ENCODE results near the gene ATP2B2.

ATP2B2 gene

DNA sequence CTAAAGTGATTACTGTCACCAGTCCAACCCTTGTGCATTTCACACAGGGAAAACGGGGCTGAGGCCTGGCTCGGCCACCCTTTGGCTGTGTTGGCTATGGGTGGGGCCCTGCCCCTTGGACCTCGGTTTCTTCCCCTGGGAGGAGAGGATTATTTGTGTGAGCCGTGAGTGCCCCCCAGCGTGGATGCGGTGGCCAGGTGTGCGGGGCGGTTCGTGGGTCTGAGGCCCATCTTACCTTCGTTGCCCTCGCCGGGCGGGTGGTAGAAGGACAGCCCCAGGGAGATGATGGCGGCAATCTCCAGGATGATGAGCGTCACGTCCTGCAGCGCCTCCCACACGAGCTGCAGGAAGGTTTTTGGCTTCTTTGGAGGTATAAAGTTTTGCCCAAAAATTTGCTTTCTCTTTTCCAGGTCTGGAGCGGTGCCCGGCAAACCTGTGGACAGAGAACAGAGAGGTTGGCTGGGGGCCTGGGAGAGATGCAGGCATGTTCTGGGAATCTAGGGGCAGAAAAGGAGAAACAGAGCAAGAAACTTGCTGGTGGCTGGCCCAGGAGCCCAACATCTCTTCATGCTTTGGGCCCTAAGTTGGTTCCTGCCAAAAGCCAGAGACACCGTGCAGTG lies 94.9 kb downstream of the ATP2B2 start:
- H3K27me3 ChIP-seq: no peaks in the 10 kb centered on the region
- H3K4me1 ChIP-seq: no peaks in the 10 kb centered on the region
- H3K9me3 ChIP-seq: no peaks in the 10 kb centered on the region

DNA sequence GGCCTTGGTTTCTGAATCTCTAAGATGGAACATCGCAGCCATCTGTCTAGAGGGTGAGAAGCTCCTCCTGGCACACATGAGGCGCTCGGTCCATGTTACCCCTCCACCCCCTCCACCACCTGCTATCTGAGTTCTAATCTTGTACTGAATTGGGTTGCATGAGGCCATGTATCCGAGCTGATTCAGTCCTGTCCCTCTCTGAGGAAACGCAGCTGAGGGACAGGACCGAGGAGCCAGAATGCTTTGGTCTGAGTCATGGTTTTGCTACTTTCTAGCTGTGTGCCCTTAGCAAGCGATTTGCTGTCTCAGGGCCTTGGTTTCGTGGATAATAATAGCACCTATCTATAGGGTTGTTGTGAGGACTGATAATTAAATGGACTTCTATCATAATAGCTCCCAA lies 96.7 kb downstream of the ATP2B2 start:
- TF ChIP-seq, protein P1, sequence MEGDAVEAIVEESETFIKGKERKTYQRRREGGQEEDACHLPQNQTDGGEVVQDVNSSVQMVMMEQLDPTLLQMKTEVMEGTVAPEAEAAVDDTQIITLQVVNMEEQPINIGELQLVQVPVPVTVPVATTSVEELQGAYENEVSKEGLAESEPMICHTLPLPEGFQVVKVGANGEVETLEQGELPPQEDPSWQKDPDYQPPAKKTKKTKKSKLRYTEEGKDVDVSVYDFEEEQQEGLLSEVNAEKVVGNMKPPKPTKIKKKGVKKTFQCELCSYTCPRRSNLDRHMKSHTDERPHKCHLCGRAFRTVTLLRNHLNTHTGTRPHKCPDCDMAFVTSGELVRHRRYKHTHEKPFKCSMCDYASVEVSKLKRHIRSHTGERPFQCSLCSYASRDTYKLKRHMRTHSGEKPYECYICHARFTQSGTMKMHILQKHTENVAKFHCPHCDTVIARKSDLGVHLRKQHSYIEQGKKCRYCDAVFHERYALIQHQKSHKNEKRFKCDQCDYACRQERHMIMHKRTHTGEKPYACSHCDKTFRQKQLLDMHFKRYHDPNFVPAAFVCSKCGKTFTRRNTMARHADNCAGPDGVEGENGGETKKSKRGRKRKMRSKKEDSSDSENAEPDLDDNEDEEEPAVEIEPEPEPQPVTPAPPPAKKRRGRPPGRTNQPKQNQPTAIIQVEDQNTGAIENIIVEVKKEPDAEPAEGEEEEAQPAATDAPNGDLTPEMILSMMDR (IDR thresholded peaks at IDR 0.05; ENCODE audit: low read depth, low read length): no peak
- H3K4me1 ChIP-seq: no peaks in the 10 kb centered on the region
- H3K27me3 ChIP-seq: no peaks in the 10 kb centered on the region
- H3K4me3 ChIP-seq (ENCODE audit: low read depth, low read length): no peak overlapping the region
- no peaks in the 10 kb centered on the region for H3K9me3 ChIP-seq
- DNase-seq: no peak
- no peaks in the 10 kb centered on the region for H3K36me3 ChIP-seq

More for the DNA sequence above, 94.9 kb downstream of the ATP2B2 start:
- DNase-seq: no peak
- Histone ChIP-seq H3K36me3 (no peaks in the 10 kb centered on the region), H3K4me3 (ENCODE audit: low read depth, low read length) (no peak overlapping the region)
- TF ChIP-seq, protein P1 (IDR thresholded peaks at IDR 0.05; ENCODE audit: low read depth, low read length): no peak

DNA sequence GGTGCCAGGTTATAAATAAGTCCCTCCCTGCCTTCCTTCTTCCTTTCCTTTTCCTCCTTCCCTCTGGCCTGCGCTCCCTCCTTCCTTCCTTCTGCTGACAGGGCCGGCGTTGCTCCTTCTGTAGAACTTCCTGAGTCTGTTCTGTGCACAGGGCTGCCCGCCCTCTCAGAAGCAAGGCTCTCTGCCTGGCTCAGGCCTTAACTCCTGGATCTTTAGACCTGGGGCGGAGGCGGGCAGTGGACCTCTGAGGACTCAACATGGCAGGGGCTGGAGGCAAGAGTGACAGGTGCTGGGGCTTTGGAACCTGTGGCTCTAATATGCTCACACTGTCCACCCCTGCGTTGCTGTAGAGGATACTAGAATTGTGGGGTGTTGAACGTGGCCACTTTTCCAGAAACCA lies 98.0 kb downstream of the ATP2B2 start:
- no peaks in the 10 kb centered on the region for H3K36me3 ChIP-seq
- no peak for DNase-seq
- H3K4me1 ChIP-seq: no peaks in the 10 kb centered on the region
- no peak overlapping the region for H3K4me3 ChIP-seq (ENCODE audit: low read depth, low read length)
- H3K27me3 ChIP-seq: no peaks in the 10 kb centered on the region
- H3K9me3 ChIP-seq: no peaks in the 10 kb centered on the region
- TF ChIP-seq, protein P1 (IDR thresholded peaks at IDR 0.05; ENCODE audit: low read depth, low read length): no peak

DNA sequence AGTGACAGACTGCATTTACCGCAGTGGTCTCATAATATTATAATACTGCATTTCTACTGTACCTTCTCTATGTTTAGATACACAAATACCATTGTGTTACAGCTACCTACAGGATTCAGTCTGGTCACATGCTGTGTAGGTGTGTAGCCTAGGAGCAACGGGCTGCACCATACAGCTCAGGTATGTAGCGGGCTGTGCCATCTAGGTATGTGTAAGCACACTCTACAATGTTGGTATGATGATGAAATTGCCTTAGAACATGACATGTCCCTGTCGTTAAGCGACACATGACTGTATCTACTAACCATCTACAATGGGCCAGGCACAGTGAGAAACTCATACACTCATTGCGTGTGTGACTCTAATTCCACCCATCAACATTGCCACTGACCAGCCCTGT lies 99.0 kb downstream of the ATP2B2 start:
- Histone ChIP-seq H3K27me3 (no peaks in the 10 kb centered on the region), H3K4me3 (ENCODE audit: low read depth, low read length) (no peak overlapping the region), H3K36me3 (no peaks in the 10 kb centered on the region), H3K9me3 (no peaks in the 10 kb centered on the region), H3K4me1 (no peaks in the 10 kb centered on the region)
- DNase-seq: no peak
- TF ChIP-seq, protein P1 (IDR thresholded peaks at IDR 0.05; ENCODE audit: low read depth, low read length): no peak

DNA sequence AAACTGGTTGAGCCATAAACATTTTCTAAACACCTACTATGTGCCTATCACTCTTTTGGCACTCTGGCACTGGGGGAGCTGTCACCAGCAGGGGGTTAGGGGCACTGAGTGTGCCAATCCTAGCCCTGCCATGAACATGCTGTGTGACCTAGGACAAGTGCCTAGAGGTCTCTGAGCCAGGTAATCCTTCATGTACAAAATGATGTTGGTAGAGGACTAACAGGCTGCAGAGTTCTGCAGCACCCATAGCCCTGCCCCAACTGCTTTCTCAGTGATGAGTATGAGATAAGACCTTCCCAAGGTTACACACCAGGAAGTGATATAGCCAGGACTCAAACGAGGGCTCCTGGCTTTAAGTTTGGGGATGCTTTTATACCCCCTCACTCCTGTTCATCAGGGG lies 99.6 kb downstream of the ATP2B2 start:
- TF ChIP-seq, protein P1 (IDR thresholded peaks at IDR 0.05; ENCODE audit: low read depth, low read length): no peak
- Histone ChIP-seq H3K4me3 (ENCODE audit: low read depth, low read length) (no peak overlapping the region), H3K9me3 (no peaks in the 10 kb centered on the region), H3K4me1 (no peaks in the 10 kb centered on the region), H3K36me3 (no peaks in the 10 kb centered on the region), H3K27me3 (no peaks in the 10 kb centered on the region)
- no peak for DNase-seq

DNA sequence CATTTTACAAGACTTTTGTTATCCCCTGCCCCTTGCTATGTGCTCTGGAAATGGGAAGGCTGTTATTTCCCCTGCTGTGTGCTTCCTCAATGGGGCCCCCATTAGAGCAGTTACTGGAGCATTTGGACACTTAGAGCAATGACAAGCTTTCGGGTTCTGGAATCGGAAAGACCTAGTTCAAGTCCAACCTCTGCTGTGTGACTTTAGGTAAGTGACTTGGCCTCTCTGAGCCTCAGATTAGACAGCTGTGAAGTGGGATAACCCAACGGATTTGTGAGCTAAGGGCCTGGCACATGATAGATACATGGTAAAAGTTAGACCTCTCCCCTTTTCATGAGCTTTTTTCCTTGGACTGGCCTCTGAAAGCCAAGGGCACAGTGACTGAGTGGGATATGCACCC lies 100.5 kb downstream of the ATP2B2 start:
- no peaks in the 10 kb centered on the region for H3K36me3 ChIP-seq
- H3K27me3 ChIP-seq: no peaks in the 10 kb centered on the region

More for the DNA sequence above, 100.5 kb downstream of the ATP2B2 start:
- Histone ChIP-seq H3K9me3 (no peaks in the 10 kb centered on the region), H3K4me3 (ENCODE audit: low read depth, low read length) (no peak overlapping the region), H3K4me1 (no peaks in the 10 kb centered on the region)
- TF ChIP-seq, protein P1 (IDR thresholded peaks at IDR 0.05; ENCODE audit: low read depth, low read length): no peak
- no peak for DNase-seq

Data from BE2C (cell line).